H9 (cell line): ENCODE results near the gene TUT4. TPM values are rescaled to one million over a fixed set of nuclear protein-coding genes. Genes with fewer than 3 reads are reported as not detected.

Experiments
- DNase-seq: peaks from one replicate; pipeline ENCODE4 v3.0.0-alpha.2; 2017
- H2AFZ ChIP-seq: one replicate; pipeline ENCODE4 v1.6.1; 2013; ENCODE audit warnings: mild to moderate bottlenecking, low read length, control low read depth, moderate library complexity
- H2AK5ac ChIP-seq: 2 replicates; pipeline ENCODE4 v1.6.1; 2013; ENCODE audit warnings: low read length, control low read depth, mixed read lengths; ENCODE audit not compliant: insufficient read length
- H2BK120ac ChIP-seq: one replicate; pipeline ENCODE4 v1.6.1; 2013; ENCODE audit warnings: low read depth, mild to moderate bottlenecking, low read length, control low read depth, inconsistent platforms; ENCODE audit not compliant: poor library complexity, severe bottlenecking
- H2BK12ac ChIP-seq: 2 replicates; pipeline ENCODE4 v1.6.1; 2013; ENCODE audit warnings: low read length, control low read depth, mixed read lengths, low read depth; ENCODE audit not compliant: insufficient read length
- H2BK15ac ChIP-seq: 2 replicates; pipeline ENCODE4 v1.6.1; 2013; ENCODE audit warnings: low read depth, low read length, control low read depth
- H2BK20ac ChIP-seq: one replicate; pipeline ENCODE4 v1.6.1; 2013; ENCODE audit warnings: low read depth, mild to moderate bottlenecking, low read length, control low read depth, inconsistent platforms; ENCODE audit not compliant: poor library complexity, severe bottlenecking
- H2BK5ac ChIP-seq: 2 replicates; pipeline ENCODE4 v1.6.1; 2013; ENCODE audit warnings: low read length, control low read depth, mixed read lengths; ENCODE audit not compliant: insufficient read length
- H3K14ac ChIP-seq: 2 replicates; pipeline ENCODE4 v1.6.1; 2013; ENCODE audit warnings: low read length, control low read depth; ENCODE audit not compliant: insufficient read depth
- H3K18ac ChIP-seq: 2 replicates; pipeline ENCODE4 v1.6.1; 2013; ENCODE audit warnings: low read depth, mild to moderate bottlenecking, mixed read lengths, low read length, control low read depth; ENCODE audit not compliant: insufficient read length
- H3K23ac ChIP-seq: 2 replicates; pipeline ENCODE4 v1.6.1; 2013; ENCODE audit warnings: low read length, control low read depth, mixed read lengths, low read depth; ENCODE audit not compliant: insufficient read length
- H3K23me2 ChIP-seq: 2 replicates; pipeline ENCODE4 v1.6.1; 2013; ENCODE audit warnings: low read depth, mild to moderate bottlenecking, mixed read lengths, low read length, control low read depth; ENCODE audit not compliant: insufficient read length, poor library complexity, severe bottlenecking
- H3K27ac ChIP-seq: 2 replicates; pipeline ENCODE4 v1.5.1; 2013; ENCODE audit warnings: low read length, control low read depth, mixed read lengths, low read depth; ENCODE audit not compliant: insufficient read length
- H3K27me3 ChIP-seq: 2 replicates; pipeline ENCODE4 v1.6.1; 2013; ENCODE audit warnings: low read length, control low read depth, inconsistent platforms; ENCODE audit not compliant: insufficient read depth
- H3K4ac ChIP-seq: 2 replicates; pipeline ENCODE4 v1.6.1; 2013; ENCODE audit warnings: low read depth, mild to moderate bottlenecking, control low read depth, inconsistent platforms, low read length, moderate library complexity
- H3K4me1 ChIP-seq: 2 replicates; pipeline ENCODE4 v1.6.1; 2013; ENCODE audit warnings: low read length, control low read depth, inconsistent platforms; ENCODE audit not compliant: insufficient read depth
- H3K4me2 ChIP-seq: 2 replicates; pipeline ENCODE4 v1.6.1; 2013; ENCODE audit warnings: low read length, control low read depth, mixed read lengths; ENCODE audit not compliant: insufficient read length, insufficient read depth
- H3K56ac ChIP-seq: 2 replicates; pipeline ENCODE4 v1.6.1; 2013; ENCODE audit warnings: low read depth, mild to moderate bottlenecking, mixed read lengths, low read length, control low read depth; ENCODE audit not compliant: insufficient read length
- H3K79me1 ChIP-seq: 2 replicates; pipeline ENCODE4 v1.6.1; 2013; ENCODE audit warnings: low read depth, mild to moderate bottlenecking, moderate library complexity, low read length, control low read depth, inconsistent platforms; ENCODE audit not compliant: insufficient read depth, poor library complexity, severe bottlenecking
- H3K79me2 ChIP-seq: 2 replicates; pipeline ENCODE4 v1.6.1; 2013; ENCODE audit warnings: low read length, control low read depth, inconsistent platforms; ENCODE audit not compliant: insufficient read depth
- H3K9ac ChIP-seq: 2 replicates; pipeline ENCODE4 v1.6.1; 2013; ENCODE audit warnings: low read length, control low read depth, mixed read lengths; ENCODE audit not compliant: insufficient read length; ENCODE audit errors: extremely low read depth
- H3K9me3 ChIP-seq: one replicate; pipeline ENCODE4 v1.6.1; 2013; ENCODE audit warnings: low read depth, low read length, inconsistent platforms; ENCODE audit not compliant: control insufficient read depth
- H3T11ph ChIP-seq: one replicate; pipeline ENCODE4 v1.6.1; 2013; ENCODE audit warnings: mild to moderate bottlenecking, low read length, control low read depth, inconsistent platforms
- H4K20me1 ChIP-seq: one replicate; pipeline ENCODE4 v1.6.1; 2013; ENCODE audit not compliant: control insufficient read depth, insufficient read length, insufficient read depth
- H4K5ac ChIP-seq: 2 replicates; pipeline ENCODE4 v1.6.1; 2013; ENCODE audit warnings: low read depth, mild to moderate bottlenecking, mixed read lengths, low read length, control low read depth; ENCODE audit not compliant: insufficient read length
- H4K8ac ChIP-seq: replicated peaks from 2 replicates; pipeline ENCODE4 v1.6.1; 2013; ENCODE audit warnings: low read length, control low read depth, mixed read lengths, low read depth; ENCODE audit not compliant: insufficient read length
- H4K91ac ChIP-seq: 2 replicates; pipeline ENCODE4 v1.6.1; 2013; ENCODE audit warnings: low read depth, mild to moderate bottlenecking, moderate library complexity, mixed read lengths, low read length, control low read depth; ENCODE audit not compliant: insufficient read length
- H3K27ac Mint-ChIP-seq, 3 experiments: 2 replicates in 2 of 3; 3 replicates in 1 of 3; pipeline ENCODE4 v1.8.0; 2020 to 2021; ENCODE audit warnings: mixed read lengths in 3 of 3, mild to moderate bottlenecking in 1 of 3, moderate library complexity in 1 of 3
- H3K27me3 Mint-ChIP-seq: 2 replicates; pipeline ENCODE4 v1.8.0; 2021; ENCODE audit warnings: low read depth, mild to moderate bottlenecking, moderate library complexity, mixed read lengths
- H3K36me3 Mint-ChIP-seq, 3 experiments: 2 replicates in 2 of 3; 3 replicates in 1 of 3; pipeline ENCODE4 v1.8.0; 2020 to 2021; ENCODE audit warnings: low read depth in 3 of 3, mixed read lengths in 3 of 3; ENCODE audit not compliant: insufficient read depth in 1 of 3
- H3K4me1 Mint-ChIP-seq, 2 experiments: 2 replicates each; pipeline ENCODE4 v1.8.0; 2020; ENCODE audit warnings: mixed read lengths in 2 of 2
- H3K4me3 Mint-ChIP-seq, 2 experiments: 2 replicates in 1 of 2; 3 replicates in 1 of 2; pipeline ENCODE4 v1.8.0; 2020 to 2021; ENCODE audit warnings: mild to moderate bottlenecking in 2 of 2, mixed read lengths in 2 of 2, moderate library complexity in 1 of 2
- H3K9me3 Mint-ChIP-seq, 2 experiments: 2 replicates in 1 of 2; 3 replicates in 1 of 2; pipeline ENCODE4 v1.8.0; 2020; ENCODE audit warnings: mild to moderate bottlenecking in 2 of 2, mixed read lengths in 2 of 2, moderate library complexity in 1 of 2
- CTCF ChIP-seq: fragments of 200-600 bp; sonication (generic); conservative IDR thresholded peaks from 3 replicates; pipeline ENCODE4 v1.8.0; 2021; ENCODE audit warnings: antibody characterized with exemption, mild to moderate bottlenecking
- WGBS: extraction: QIAGEN DNeasy Blood & Tissue Kit; methylation state at CpG from one replicate; pipeline ENCODE4 v1.1.7; 2013; ENCODE audit warnings: missing lambda C conversion rate, low lambda C conversion rate, mixed read lengths; ENCODE audit not compliant: insufficient read length; ENCODE audit errors: extremely low coverage; 5-methylcytosine and 5-hydroxymethylcytosine counted together
- total RNA-seq: library from RNA; stranded (reverse); gene quantifications from 2 replicates; pipeline ENCODE4 v1.2.1, GENCODE V29; 2021

TUT4 gene
- total RNA-seq, 1 experiment from 2014 or later = 59.3 TPM

- no peaks in the 10 kb centered on the region for H3K9me3 ChIP-seq
- H3T11ph ChIP-seq = no peak overlapping the region
- no peaks in the 10 kb centered on the region for H4K20me1 ChIP-seq
- H3K23me2 ChIP-seq = no peaks in the 10 kb centered on the region
- H3K27me3 ChIP-seq = no peaks in the 10 kb centered on the region
- H3K56ac ChIP-seq = no peak overlapping the region
- no peaks in the 10 kb centered on the region for H3K79me1 ChIP-seq
- no peak overlapping the region for H2BK5ac ChIP-seq
- H3K23ac ChIP-seq = no peak overlapping the region
- H3K4ac ChIP-seq = no peak overlapping the region
- H4K8ac ChIP-seq = no peak overlapping the region
- H3K27ac ChIP-seq = no peak overlapping the region
- H3K27ac Mint-ChIP-seq = no peak overlapping the region
- H3K79me2 ChIP-seq = no peaks in the 10 kb centered on the region
- H3K4me1 ChIP-seq = no peaks in the 10 kb centered on the region
- H3K27me3 Mint-ChIP-seq = no peaks in the 10 kb centered on the region
- H3K4me1 Mint-ChIP-seq = peaks cover 17 to 26% of the 10 kb centered on the region in 2 experiments
- H2AFZ ChIP-seq = no peak overlapping the region
- H2AK5ac ChIP-seq = no peak overlapping the region
- no CpG with 5 or more reads among the region's 1 CpG for WGBS
- no peak overlapping the region for H3K4me2 ChIP-seq
- no peak overlapping the region for H2BK15ac ChIP-seq
- H2BK20ac ChIP-seq = no peak overlapping the region
- H4K5ac ChIP-seq = no peak overlapping the region
- H3K36me3 Mint-ChIP-seq = no peaks in the 10 kb centered on the region
- no peak overlapping the region for H2BK12ac ChIP-seq
- no peak for TF ChIP-seq CTCF
- no peak overlapping the region for H3K4me3 Mint-ChIP-seq
- no peak overlapping the region for H3K14ac ChIP-seq
- H3K9ac ChIP-seq = no peak overlapping the region
- H4K91ac ChIP-seq = no peak overlapping the region
- no peaks in the 10 kb centered on the region for H3K9me3 Mint-ChIP-seq
- H2BK120ac ChIP-seq = no peak overlapping the region
- no peak overlapping the region for H3K18ac ChIP-seq
- DNase-seq = no peak
These were observed 32.6 kb upstream of the TUT4 start for GRCh38 chr1:52585474-52585873.
